Left hindlimb (tissue), 1 donor: ENCODE measurements around the gene FOXP3.
"Not testable (repeated sequence)": the region's sequence is repeated elsewhere in the genome, so short reads cannot be mapped to it uniquely, and the experiment has no call there.

Experiments
- DNase-seq: peaks from one replicate; pipeline ENCODE4 v3.0.0-alpha.2; 2018

The FOXP3 gene

DNA sequence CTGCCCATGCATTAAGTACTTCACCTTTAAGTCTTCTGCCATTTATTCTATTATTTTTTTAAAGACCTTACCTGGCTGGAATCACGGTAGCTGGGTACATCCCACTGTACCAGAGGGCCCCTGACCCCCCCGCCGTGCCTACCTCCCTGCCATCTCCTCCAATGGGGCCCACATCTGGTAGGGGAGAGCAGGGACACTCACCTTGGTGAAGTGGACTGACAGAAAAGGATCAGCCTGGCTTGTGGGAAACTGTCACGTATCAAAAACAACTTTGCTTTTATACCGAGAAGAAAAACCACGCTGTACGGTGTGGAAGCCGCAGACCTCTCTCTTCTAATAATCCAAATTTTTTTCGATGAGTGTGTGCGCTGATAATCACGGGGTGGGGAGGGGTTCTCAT is at the start of gene FOXP3:
TSS of gene FOXP3 (minus strand) at position 251 of the 400 bp plus-strand sequence. CDS start 6,205 bp downstream, outside the sequence.
- no peak for DNase-seq

GRCh38 chrX:49312176-49312575 is 47.7 kb upstream of the FOXP3 start:
- DNase-seq: no peak

GRCh38 chrX:49310371-49310770 is 45.9 kb upstream of the FOXP3 start:
- DNase-seq: no peak

GRCh38 chrX:49309401-49309981 is 45.0 kb upstream of the FOXP3 start:
- no peak for DNase-seq

DNA sequence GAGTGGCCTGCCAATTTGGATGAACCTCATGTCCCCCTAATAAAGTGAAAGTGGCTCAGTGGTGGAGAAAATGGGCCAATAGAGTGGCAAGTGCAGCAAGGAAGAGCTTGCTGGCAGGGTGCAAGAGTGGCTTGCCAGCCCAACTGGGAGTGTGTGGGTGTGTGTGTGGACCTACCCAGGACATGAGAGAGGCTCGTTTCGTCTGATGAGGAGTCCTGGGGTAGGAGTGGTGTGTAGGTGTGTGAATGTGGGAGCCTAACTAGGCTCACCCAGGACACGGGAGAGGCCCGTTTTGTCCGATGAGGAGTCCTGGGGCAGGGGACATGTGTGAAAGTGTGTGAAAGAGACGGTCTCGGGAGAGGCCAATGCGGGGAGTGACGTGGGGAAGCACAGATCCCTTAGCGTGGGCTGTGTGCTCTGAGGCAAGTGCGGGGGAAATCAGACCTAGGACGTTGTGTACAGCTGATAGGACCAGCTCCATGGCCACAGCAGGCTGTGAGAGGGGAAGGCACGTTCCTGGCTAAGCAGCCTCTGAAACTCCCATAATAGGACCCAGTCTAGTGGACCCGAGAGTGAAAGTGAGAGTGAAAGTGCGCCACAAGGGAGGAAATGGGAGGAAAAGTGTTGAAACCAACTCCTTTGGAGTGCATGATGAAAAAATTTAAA is 44.2 kb upstream of the FOXP3 start:
- DNase-seq: no peak

- DNase-seq: not testable (repeated sequence)
Observed at GRCh38 chrX:49307775-49308174, 43.3 kb upstream of the FOXP3 start.

DNA sequence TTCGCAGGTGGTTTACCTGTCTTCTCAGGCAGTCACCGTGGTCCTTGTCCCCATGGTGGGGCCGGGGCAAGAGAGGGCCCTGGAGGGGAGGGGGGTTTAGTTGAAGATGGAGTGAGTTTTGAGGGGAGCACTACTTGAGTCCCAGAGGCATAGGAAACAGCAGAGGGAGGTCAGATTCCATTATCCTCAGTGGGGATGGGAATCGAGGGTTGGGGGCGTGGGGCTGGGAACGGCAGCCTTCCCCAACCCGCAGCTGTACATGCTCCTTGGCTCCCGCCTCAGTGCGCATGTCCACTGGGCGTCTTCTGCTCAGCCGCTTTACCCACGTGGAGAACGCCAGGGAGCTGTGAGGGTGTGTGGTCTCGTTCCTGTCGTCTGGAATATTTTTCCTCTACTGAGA is 38.8 kb upstream of the FOXP3 start, which contains the start of gene GAGE10:
TSS of gene GAGE10 (plus strand) at position 301 of the 400 bp plus-strand sequence. CDS start 1,214 bp downstream, outside the sequence.
- DNase-seq: no peak

DNA sequence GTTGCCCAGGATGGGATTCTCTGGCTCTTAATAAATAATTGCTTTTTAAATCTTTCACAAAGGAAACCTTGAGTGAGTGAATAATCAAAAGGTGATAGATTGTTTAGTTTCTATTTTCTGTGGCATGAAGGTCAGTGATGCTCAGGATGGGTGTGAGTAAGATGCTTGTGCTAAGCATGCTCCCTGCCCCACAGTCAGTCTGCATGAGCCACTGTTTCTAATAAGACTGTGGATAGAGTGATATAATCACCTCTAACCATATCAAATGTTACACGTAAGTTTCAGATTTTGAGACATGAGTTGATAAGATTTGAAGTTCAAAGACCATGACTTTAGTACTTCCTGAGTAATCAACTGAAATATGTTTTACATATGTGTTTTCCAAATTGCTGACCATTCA is 36.2 kb upstream of the FOXP3 start:
- DNase-seq: no peak

DNA sequence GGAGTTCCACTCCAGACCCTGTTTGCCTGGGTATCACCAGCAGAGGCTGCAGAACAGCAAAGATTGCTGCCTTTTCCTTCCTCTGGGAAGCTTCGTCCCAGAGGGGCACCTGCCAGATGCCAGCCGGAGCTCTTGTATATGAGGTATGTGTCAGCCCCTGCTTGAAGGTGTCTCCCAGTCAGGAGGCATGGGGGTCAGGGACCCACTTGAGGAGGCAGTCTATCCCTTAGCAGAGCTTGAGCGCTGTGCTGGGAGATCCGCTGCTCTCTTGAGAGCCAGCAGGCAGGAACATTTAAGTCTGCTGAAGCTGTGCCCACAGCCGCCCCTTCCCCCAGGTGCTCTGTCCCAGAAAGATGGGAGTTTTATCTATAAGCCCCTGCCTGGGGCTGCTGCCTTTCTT is 34.8 kb upstream of the FOXP3 start:
- not testable (repeated sequence) for DNase-seq

DNA sequence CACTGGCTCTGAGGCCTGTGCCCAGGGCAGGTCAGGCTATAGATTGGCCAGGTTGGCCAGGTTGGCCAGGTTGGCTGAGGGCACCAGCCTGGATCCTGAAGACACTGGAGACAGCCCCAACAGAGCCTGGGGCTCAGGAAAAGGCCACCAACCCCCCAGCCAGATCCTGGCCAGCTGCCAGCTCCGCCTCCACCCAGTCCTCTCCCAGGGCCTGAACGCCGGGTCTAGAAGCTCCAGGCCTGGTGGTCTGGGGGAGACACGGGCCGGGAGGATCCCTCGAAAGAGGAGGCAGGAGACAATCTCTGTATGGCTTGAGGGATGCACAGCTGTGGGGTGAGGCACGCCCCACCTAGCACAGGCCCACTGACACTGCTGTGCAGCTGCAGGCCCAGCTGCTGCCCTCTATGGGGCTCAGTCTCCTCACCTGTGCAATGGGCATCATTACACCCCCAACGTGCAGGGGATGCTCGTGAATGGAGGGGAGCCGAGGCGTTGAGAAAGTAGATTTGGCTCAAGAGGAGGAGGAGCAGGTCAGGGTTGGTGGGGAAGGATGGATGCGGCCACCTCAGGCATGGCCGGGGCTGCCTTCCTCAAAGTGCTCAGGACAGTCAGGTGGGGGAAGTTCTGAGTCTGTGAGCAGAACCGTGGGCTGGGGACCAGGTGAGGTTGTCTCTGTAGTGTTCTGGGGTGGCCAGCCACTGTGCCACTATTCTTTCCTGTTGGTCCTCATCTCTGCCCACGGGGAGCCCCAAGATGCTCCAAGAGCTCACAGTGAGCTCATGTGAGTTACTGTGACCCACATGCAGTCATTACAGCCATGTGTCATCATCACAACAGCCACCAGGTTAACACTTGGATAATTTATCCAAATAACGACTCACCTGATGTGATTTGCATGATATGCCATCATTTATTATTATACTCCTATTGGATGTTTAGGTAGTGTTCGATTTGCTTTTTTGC is 28.2 kb upstream of the FOXP3 start:
- no peak for DNase-seq

DNA sequence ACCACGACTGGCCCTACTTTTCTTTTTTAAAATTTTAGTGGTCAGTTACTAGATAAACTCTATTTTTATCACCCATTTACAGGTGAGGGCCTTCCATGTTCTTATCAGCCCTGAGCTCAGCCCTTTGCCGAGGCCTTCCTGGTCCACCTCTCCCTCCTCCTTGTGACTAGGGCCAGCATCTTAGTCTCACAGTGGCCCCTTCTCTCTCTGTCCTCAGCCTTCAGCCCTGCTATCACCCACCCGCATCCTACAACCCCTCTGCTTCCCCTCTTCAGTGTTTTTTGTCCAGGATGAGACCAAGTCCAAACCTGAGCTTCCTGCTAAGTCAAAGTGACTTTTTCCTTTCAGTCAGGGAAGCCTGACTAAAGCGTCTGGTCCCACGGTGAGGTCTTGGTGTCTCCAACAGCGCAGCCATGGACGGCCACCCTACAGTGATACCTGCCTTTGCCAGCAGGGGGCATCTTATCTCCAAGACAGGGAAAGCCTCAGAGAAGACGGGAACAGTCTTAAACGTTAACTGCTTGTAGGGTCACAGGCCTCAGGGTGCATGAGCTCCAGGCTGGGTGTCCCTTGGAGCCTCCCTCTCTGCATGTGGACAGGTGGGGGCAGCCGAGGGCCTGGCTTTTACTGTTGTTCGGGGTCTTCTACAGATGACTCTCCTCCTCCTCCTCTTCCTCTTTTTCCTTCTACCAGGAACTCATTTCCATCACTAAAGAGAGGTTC is 27.3 kb upstream of the FOXP3 start:
- no peak for DNase-seq

GRCh38 chrX:49290215-49290614 is 25.7 kb upstream of the FOXP3 start:
- DNase-seq: no peak

- DNase-seq: no peak
Observed at GRCh38 chrX:49287665-49288064, 23.2 kb upstream of the FOXP3 start.

DNA sequence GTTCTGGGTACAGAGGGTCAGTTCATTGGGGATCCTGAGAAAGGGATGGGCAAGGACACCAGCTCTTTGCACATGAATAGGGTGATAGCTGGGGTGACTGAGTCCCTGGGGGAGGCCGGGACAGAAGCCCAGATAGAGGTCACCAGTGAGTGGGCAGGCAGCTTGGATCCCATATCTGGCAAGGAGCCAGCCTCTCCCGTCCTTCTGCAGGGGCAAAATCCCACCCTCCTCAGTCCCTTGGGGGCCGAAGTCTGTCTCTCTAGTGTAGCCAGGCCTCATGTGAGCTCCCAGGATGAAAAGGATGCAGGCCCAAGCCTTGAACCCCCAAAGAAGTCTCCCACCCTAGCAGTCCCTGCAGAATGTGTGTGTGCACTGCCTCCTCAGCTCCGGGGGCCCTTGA is 22.1 kb upstream of the FOXP3 start:
- DNase-seq: no peak

- no peak for DNase-seq
Observed at GRCh38 chrX:49286136-49286535, 21.6 kb upstream of the FOXP3 start.

GRCh38 chrX:49284212-49284611 is 19.7 kb upstream of the FOXP3 start:
- DNase-seq: no peak

- DNase-seq: peak; percentile 36
Observed at GRCh38 chrX:49282647-49283011, 18.1 kb upstream of the FOXP3 start.

- no peak for DNase-seq
Observed at GRCh38 chrX:49278081-49278480, 13.6 kb upstream of the FOXP3 start.

- DNase-seq: no peak
Observed at GRCh38 chrX:49277535-49277830, 13.0 kb upstream of the FOXP3 start.

- no peak for DNase-seq
Observed at GRCh38 chrX:49276671-49277534, 12.4 kb upstream of the FOXP3 start.

- DNase-seq: no peak
Observed at GRCh38 chrX:49276207-49276606, 11.7 kb upstream of the FOXP3 start.

DNA sequence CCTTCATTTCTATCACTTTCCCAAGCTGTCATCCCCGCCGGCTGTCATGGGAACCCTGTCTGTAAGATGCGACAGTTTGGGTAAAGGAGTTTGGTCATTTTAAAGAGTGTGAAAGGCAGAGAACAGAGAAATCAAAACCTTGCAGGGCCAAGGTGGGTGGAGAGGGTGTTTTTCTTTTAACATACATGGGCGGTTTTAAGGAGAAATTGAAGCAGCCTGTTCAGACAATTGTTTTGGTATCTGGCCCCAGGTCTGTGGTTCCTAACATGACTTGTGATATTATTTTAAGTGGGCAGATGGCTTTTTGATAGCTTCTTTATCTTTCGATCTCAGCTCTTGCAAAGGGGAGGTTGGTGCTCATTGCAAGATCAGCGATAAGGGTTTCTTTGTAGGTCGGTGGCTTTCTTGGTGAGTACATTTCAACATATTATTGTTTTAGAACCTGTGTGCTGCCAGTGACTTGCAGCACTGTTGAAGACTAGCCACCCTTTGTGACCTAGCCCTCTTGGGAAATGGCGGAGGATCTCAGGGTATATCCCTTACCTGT is 8.7 kb upstream of the FOXP3 start:
- no peak for DNase-seq
